HG02610 (cell line): ENCODE results near the gene NUDT22.

Source experiments
- ATAC-seq: cut with Tn5 transposase; IDR thresholded peaks from one replicate; pipeline ENCODE4 v1.9.1; 2021; ENCODE audit warnings: mild to moderate bottlenecking, moderate library complexity; ENCODE audit not compliant: unreplicated experiment

Gene NUDT22, protein sequence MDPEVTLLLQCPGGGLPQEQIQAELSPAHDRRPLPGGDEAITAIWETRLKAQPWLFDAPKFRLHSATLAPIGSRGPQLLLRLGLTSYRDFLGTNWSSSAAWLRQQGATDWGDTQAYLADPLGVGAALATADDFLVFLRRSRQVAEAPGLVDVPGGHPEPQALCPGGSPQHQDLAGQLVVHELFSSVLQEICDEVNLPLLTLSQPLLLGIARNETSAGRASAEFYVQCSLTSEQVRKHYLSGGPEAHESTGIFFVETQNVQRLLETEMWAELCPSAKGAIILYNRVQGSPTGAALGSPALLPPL

DNA sequence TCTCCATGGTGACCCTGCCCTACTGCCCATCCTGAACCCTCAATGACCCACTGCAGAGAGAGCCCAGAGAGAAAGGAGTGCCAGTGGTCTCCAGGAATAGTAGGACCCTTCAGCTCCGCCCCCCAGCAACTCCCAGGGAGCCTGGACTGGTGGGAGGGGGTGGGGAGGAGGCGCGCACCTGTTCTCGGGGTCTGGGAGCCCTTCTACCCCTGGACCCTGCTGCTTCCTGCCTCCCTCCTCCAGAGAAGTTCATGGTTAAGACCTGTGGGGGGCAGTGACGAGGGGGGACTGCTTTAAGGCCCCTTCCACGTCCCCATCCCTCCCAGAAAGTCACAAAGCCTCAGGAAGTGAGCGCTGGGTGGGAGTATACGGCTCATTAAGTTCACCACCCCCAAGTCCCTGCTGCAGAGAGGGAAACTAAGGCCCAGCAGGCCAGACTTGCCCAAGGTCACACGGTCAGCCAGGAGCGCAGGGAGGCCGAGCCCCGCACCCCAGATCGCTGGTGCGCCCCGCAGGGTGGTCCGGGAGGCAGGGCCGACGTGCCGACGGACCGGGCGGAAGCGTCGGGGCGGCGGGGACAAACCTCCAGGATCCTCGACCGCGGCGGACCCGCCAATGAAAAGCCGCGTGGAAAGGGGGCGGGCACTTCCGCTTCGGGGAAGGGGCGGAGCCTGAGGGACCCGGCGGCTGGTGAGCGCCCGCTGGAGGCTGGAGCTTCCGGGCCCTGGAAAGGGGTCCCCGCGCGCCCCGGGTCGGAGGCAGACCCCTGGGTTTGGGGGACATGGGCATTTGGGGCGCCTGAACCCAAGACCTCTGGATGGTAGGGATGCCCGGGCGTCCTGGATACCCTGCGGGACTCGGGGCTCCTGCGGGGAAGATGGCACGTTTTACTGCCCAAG is at the start of gene NUDT22, which contains the start of gene TRPT1:
Gene NUDT22, plus strand, starts transcription at position 667 of the 899 bp plus-strand sequence. CDS start 379 bp downstream, outside the sequence.
Gene TRPT1, minus strand, starts transcription at position 579 of the 899 bp plus-strand sequence. Its CDS starts 326 bp downstream, at position 253.
- ATAC-seq: peak; percentile 46

DNA sequence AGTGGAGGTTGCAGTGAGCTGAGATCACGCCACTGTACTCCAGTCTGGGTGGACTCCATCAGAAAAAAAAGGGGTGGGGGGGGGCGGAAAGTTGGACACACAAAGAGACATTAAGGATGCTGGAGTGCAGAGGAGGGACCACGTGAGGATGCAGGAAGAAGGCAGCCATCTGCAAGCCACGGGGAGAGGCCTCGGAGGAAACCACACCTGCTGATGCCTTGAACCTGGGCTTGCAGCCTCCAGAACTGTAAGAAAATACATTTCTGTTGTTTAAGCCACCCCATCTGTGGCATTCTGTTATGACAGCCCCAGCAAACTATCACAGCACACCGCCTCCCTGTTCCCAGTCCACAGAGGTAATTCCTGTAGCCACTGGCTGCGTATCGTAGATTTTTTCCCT is 49.3 kb upstream of the NUDT22 start:
- no peak for ATAC-seq

DNA sequence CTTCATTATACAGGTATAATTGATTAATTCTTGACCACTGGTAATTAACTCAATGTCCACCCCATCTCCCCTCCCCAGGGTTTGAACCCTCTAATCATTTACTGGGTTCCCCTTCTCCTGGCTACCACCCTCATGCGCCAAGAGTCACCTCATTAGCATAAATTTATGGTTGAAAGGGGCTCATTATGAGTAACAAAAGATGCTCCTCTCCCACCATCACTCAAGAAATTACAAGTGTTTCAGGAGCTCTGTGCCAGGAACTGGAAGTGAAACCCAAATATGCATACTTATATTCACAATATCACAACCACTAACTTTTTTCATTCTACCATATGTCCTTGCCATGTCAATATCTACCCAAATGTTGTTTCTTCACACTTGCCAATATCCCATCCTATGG is 47.9 kb upstream of the NUDT22 start:
- peak; percentile 36 for ATAC-seq

DNA sequence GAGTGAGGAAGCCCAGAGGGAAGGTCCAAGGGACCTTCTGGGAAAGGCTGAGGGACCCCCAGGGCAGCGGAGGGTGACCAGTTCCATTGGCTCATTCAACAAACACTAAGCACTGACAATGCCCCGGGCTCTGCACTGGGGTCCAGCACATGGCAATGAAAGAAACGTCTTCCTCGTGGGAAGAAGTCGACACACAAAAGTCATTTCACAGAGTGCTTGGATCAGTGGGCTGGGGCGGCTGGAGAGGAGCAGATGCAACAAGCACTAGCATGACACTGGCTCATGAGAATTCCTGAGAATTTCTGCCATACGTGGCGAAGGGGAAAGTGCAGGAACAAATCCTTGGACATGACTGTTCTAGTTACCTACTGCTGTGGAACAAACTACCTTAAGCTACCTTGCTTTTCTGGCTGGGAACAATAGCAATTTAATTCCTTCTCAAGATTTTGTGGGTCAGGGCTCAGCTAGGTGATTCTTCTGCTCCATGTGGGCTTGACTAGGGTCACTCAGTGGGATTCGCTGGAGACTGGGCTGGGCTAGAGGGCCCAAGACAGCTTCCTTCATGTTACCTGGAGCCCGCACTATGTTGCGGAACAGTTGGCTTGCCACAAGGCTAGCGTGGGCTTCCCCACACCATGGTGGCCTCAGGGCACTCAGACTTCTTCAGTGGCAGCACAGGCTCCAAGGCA is 47.0 kb upstream of the NUDT22 start:
- no peak for ATAC-seq

DNA sequence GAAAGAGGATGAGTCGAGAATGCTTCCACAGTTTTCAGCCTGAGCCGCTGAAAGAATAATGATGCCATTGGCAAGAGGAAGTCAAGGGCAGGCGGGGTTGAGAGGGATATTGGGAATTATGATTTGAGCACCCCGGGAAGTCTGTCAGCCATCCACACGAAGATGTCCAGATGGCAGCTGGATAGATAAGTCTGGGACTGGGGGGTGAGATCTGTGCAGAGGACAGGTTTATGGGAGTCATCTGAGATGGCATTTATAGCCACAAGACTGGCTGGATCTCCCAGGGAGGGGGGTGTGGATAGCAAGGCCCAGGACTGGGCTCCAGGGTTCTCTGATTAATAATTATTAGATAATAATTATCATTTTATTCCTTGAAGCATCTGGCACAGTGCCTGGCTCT is 45.2 kb upstream of the NUDT22 start:
- ATAC-seq: no peak

DNA sequence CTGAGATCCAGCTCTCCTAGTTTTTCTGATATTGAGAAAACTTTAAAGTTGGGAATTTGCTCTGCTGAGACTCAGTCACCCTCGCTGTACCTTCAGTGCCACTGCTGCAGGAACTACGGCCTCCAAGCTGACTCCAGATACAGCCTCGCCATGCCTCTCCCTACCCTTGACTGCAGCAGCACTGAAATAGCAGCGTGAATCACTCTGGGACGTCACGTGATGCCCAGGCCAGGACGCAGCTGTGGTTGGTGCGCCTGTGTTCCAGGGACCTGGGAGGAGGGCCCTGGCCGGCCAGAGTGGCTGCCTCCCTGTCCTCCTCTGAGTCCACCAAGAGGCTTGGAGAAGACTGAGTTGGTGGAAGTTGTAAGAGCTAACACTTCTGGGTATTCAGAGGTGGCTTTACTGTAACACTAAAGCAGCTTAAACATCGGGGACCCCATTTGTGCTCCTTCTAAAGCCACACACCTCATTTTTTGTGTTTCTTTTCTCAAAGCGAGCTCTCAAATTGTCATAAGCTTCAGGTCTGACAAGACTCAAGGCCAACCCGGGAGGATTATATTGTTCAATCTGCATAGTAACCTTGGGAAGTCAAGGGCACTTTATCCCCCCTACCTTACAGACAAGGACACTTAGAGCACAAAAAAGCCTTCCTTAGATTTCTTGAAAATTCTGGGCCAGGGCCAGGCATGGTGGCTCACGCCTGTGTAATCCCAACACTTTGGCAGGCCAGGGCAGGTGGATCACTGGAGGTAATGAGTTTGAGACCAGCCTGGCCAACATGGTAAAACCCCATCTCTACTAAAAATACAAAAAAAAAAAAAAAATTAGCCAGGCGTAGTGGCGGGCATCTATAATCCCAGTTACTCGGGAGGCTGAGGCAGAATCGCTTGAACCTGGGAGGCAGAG is 44.3 kb upstream of the NUDT22 start:
- no peak for ATAC-seq

DNA sequence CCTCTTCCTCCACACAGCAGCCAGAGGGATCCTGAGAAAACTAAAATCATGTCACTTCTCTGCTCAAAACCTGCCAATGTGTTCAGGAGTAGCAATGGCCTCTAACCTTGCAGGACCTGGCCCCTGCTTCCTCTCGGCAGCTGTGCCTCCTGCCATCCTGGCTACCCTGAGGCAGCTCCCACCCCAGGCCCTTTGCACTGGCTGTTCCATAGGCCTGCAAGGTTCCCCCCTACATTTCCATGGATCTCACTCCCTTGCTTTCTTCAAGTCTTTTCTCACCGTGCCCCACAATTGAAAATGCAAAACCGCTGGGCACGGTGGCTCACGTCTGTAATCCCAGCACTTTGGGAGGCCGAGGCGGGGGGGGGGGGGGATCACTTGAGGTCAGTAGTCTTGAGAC is 42.2 kb upstream of the NUDT22 start:
- no peak for ATAC-seq

DNA sequence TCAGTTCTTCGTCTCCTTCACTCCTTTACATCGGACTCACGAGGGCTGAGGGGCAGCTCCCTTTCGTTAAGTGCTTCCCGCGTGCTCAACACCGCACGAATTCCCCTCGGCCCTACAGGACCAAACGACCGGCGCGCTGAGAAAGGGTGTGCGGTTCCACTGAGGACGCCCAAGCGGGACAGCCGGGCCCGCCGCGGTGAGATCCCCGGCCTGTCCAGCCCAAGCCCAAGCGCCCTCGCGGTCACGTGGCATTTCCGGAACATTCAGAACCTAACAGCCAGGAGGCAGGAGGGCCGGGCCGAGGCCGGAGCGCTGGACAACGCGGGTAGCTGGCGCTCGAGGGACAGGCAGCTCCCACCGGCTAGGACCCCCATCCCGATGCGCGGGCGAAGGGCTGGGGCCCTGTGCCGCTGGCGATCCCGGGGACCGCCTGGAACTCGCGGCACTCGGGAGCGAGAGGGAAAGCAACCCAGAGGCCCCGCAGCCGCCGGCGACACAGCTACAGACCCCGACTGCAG is 40.8 kb upstream of the NUDT22 start:
- peak; percentile 7 for ATAC-seq

DNA sequence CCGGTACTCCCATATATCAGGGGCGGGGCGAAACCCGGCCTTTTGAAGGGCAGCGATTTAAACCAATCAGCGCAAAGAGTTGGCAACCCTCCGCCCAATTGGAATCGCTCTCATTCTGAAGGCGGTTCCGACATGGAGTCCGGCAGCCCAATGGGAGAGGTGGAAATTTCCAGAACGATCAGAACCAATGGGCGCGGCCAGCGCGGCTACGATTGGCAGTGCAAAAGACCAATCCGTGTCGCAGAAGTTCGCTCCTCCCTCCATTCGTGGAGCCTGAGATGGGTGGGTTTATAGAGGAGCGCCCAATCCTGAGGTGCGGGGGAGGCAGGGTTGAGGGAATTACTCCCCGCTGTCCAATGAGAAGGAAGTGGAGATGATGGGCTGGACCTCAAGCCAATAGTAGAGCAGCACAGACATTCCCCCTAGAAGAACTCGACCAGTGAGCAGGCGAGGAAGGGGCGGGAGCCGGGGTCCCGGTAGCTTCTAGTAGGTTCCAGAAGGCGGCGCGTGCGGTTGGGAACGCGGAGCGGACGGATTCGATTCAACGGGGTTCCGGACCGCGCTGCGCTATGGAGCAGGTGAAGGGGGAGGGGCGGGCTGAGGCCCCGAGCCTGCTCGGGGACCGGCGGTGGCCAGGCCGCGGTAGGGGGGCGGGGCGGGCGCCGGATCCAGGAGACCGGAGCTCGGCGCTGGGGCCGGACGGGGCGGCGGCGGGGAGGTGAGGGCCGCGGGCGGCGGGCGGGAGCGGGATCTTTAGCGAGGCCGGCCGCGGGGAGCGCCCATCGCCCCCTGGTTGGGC is 40.2 kb upstream of the NUDT22 start, which contains the start of gene STIP1:
Gene STIP1, plus strand, starts transcription at position 479 of the 799 bp plus-strand sequence. Its CDS starts 91 bp downstream, at position 570.
- ATAC-seq: peak; percentile 79

DNA sequence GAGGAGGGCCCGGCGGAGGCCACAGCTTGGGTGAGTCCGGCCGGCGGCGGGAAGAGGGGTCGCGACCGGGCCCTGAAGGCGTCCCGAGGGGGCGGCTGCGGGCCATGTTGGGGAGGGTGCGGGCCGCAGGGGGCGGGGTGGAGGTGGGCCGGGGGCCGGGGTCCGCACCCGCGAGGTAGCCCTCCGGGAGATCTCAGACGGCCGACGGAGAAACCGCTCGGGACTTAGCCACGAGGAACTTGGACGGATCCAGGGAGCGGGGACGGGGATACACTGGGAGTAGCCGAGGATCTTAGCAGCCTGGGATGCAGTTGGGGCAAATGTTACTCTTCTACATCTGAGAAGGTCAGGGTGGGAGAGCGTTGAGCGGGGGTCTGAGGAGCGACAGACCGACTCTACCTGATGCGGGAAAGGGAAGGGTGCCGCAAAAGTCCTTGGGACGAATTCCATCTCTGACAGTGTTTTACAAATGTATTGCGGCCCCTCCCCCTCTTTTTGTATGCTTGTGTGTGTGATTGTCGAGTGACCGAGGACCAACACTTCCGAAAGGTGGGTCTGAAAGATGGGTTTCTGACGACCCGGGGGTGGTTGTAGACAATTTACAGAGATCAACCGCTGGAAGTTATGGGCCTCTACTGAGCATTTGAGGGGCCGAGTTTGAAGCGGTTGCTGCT is 39.4 kb upstream of the NUDT22 start:
- no peak for ATAC-seq

DNA sequence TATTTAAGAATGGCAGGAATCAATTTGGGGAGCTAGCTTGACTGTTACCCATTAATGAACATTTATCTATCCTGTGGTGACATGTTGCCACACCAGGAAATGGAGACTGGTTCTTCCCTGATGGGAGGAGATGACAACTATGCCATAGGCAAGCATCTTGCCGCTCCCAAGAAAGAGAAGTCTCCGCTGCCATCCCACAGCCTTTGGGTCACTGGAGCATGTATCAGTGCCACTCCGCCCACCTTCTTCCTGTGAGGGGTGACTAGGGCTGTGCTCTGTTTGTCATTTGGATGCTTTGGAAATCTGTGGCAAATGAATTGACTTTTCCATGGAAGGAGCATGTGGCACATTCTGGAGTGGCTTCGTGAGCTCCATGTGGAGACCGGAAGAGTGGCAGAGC is 33.6 kb upstream of the NUDT22 start:
- ATAC-seq: no peak

DNA sequence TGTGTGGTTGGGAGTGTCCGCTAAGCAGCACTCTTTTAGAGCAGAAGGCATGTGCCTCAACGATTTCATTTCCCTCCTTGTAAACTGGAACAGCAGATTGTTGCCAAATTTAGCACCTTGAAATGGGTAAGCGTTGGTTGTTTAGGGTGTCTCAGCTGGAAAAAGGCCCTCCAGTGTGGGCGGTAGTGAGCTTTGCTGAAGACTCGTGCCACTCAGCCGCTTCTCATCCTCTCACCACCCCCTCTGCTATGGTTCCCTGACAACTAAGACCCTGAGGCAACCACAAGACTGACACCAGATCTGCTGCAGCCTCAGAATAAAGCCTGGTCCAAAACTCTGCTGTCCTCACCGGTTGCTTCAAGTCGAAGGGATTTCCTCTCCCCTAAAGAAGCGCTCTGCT is 29.4 kb upstream of the NUDT22 start:
- no peak for ATAC-seq

DNA sequence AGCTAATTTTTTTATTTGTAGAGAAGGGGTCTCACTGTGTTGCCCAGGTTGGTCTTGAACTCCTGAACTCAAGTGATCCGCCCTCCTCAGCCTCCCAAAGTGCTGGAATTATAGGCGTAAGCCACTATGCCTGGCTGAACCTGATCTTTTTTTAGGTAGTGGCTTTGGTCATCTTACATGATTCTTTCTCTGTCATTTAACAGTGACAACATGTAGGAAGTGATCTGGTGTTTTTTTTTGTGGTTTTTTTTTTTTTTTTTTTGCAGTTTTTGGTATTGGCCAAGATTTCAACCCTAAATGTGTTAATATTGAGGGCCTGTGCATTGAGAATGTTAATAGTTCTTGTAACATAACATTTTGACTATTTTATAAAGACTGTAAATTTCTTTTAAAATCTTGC is 27.6 kb upstream of the NUDT22 start:
- ATAC-seq: no peak

DNA sequence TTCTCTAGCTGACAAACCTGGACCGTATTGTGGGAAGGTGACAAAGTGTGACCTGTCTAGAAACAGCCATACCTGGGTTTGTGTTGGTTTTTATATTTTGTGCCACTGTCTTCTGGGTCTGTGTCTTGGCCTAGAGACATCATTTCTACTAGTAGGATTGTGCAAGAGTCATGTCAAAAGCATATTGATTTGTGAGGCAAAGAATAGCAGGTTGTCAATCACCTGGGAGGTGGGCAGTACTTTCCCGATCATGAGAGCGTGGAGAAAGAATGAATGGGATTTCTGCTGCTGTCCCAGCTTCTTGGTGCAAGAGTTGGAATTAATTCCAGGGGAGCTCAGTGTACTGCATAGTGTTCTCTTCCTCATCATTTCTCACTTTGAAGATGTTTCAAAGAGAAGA is 24.5 kb upstream of the NUDT22 start:
- ATAC-seq: no peak

DNA sequence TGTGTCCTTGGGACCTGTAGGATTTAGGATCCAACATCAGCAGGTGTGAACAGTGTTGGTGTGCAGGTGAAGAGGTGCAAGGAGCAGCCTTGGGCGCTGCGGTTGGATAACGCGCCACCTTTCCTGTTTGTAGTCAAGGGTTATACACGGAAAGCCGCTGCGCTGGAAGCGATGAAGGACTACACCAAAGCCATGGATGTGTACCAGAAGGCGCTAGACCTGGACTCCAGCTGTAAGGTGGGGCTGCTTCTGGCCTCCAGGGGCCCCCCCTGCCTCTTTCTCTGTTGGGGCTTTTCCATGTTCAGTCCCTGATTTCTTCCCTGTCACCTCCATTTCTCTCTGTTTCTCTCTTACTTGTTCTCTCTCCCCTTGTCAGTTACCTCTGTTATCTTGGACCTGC is 23.1 kb upstream of the NUDT22 start:
- ATAC-seq: no peak

DNA sequence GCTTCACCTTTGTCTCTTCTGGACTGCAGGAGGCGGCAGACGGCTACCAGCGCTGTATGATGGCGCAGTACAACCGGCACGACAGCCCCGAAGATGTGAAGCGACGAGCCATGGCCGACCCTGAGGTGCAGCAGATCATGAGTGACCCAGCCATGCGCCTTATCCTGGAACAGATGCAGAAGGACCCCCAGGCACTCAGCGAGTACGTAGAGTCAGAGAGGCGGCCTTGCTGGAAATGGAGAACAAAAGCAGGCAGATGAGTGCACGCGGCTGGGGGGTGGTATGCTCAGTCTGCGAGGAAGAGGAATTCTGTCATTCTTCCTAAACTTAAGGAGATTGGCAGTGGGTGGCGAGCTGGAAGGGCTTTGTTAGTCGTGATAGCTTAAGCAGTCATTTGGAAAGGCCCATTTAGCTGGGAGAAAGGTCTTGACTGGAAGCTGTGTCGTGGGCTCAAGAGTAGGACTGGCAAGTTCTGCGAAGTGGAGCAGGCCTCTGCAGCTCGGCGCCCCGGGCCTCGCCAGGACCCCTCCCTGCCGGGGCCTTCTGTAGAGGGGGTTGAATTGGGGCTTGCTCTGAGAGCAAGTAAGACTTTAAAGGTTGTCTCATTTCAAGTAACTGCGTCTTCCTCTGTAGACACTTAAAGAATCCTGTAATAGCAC is 22.5 kb upstream of the NUDT22 start:
- no peak for ATAC-seq

DNA sequence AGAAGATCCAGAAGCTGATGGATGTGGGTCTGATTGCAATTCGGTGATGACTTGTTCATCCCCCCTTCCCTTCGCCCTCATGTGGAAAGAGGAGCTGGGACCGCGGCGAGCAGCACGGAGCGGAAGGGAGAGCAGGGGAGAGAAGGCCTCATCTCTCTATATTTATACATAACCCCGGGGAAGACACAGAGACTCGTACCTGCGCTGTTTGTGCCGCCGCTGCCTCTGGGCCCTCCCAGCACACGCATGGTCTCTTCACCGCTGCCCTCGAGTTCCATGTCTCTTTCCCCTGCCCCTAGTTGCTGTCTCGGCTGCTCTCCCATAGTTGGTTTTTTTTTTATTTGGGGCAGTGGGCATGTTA is 22.0 kb upstream of the NUDT22 start:
- no peak for ATAC-seq

DNA sequence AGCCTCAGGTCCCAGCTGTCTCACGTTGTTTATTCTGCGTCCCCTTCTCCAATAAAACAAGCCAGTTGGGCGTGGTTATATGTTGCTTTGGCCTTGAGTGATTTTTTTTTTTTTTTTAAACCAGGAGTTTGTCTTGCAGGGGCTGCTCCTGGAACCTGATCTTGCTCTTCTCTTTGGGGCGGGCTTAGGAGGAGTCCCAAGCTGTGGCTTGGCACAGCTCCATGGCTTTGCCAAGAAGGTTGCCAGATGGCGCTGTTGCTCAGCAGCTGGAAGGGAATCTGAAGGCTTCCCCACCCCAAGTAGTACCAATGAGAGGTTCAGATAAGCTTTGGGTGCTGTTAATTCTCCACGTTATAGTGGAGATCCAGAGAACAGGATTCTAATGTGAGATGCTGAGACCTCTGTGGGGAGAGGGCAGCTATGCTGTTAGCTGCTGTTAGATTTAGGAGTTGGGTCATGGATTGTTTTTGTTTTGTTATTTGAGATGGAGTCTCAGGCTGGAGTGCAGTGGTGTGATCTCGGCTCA is 21.5 kb upstream of the NUDT22 start:
- no peak for ATAC-seq
